Prostate gland (tissue), 2 donors: ENCODE measurements around the gene CDX1.
A peak's percentile ranks its signal among the peaks of the same experiment; 100 is the strongest.

Source experiments
- CTCF ChIP-seq, 4 experiments: fragments of 200-600 bp in 2 of 4; fragments of 450-650 bp in 2 of 4; sonication (generic) in 2 of 4; IDR thresholded peaks; 1 replicate in 3 of 4; 2 replicates in 1 of 4; pipeline ENCODE4 v1.5.1; 2016 to 2019; ENCODE audit warnings: antibody characterized with exemption in 4 of 4, mild to moderate bottlenecking in 2 of 4, moderate library complexity in 2 of 4
- POLR2AphosphoS5 ChIP-seq: sonication (generic); formaldehyde crosslinking; IDR thresholded peaks from one replicate; pipeline ENCODE4 v1.6.1; 2017; ENCODE audit warnings: antibody characterized with exemption

DNA sequence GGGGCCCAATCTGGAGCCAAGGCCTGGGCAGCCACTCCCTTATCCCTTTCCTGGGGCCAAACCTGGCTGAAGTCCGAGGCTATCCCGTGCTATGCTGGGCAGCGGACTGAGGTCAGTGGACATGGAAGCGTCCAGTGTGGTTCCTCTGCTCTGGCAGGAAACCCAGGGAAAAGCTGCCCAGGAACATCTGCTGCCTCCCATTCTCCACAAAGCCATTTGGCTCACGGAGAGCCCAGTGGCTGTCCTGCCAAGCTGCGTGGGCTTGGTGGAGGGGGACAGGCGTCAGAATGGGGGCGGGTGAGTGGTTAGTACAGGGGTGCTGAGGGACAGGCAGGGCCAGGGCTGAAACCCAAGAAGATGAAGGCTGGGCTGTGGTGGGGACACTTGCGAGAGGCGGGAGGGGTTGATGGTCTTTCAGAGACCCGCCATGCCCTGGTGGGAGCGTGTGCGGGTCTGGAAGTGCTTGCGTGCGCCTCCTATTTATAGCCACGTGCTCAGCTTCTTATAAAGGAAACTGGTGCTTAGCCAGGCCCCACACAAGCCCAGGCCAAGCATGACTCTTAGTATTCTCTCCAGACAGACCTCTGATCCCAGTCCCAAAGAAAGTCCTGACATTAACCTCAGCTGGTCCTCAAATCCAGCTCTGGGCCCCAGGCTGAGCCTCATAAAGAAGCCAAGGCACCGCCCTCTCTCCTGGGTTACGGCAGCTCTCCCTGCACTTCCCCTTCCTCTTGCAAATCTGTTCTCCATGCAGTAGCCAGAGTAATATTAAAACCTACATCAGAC lies 13.9 kb downstream of the CDX1 start:
- TF ChIP-seq CTCF (IDR thresholded peaks at IDR 0.05): no peak
- peak; percentile 20 for TF ChIP-seq POLR2AphosphoS5
